Measurements from ENCODE around the gene LRP2.
"Not testable (repeated sequence)": the region's sequence is repeated elsewhere in the genome, so short reads cannot be mapped to it uniquely, and the experiment has no call there.

Gene LRP2

DNA sequence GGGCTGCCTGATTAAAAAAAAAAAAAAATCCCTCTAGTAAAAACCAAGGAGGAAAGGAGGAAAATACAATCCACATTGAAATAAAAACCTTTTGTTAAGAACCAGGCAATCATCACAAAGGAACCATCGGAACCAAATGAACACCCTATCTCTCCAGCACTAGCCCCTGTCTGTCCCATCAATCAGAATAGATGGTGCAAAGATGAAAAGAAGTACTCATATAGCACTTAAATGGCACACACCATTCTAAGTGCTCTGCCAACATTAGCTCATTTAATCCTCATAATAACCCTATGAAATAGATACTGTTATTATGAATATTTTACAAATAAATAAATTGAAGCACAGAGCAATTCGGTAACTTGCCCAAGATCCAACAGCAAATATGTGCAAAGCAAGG is 38.5 kb downstream of the LRP2 start:
- peaks cover 2% of the 10 kb centered on the region for H3K27me3 ChIP-seq (replicated peaks)
- H3K4me3 ChIP-seq (ENCODE audit: low read depth, low read length), result no peak overlapping the region
- no peaks in the 10 kb centered on the region for H3K36me3 ChIP-seq (replicated peaks)
- no peak overlapping the region for H3K27ac ChIP-seq
- in situ Hi-C loops (cut with HindIII; ENCODE audit: low pct_ligation_motif_present, low sequenced_read_pairs), result no loop called here
- no peak for DNase-seq
- TF ChIP-seq, protein P1, sequence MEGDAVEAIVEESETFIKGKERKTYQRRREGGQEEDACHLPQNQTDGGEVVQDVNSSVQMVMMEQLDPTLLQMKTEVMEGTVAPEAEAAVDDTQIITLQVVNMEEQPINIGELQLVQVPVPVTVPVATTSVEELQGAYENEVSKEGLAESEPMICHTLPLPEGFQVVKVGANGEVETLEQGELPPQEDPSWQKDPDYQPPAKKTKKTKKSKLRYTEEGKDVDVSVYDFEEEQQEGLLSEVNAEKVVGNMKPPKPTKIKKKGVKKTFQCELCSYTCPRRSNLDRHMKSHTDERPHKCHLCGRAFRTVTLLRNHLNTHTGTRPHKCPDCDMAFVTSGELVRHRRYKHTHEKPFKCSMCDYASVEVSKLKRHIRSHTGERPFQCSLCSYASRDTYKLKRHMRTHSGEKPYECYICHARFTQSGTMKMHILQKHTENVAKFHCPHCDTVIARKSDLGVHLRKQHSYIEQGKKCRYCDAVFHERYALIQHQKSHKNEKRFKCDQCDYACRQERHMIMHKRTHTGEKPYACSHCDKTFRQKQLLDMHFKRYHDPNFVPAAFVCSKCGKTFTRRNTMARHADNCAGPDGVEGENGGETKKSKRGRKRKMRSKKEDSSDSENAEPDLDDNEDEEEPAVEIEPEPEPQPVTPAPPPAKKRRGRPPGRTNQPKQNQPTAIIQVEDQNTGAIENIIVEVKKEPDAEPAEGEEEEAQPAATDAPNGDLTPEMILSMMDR (IDR thresholded peaks at IDR 0.05; ENCODE audit: low read depth, low read length, missing control alignments), result no peak

DNA sequence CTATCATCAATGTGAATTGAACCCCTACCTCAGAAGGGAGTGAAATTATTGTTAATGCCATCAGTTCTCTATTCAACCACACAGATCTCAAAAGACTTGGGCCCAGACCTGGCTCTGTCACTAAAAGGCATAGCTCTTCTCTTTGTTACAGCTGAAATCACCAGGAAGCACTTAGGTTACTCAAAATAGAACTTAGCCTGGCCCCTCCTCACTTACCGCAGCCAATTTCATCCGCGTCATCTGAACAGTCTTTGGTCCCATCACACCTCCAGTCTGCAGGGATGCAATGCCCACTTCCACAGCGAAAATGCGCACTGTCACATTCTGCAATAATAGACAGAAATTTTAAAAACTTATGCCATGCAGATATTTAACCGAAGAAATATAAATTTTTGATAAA is 41.8 kb downstream of the LRP2 start:
- no peak overlapping the region for H3K27ac ChIP-seq
- TF ChIP-seq, protein P1 (IDR thresholded peaks at IDR 0.05; ENCODE audit: low read depth, low read length, missing control alignments), result no peak
- H3K36me3 ChIP-seq (replicated peaks), result no peaks in the 10 kb centered on the region
- H3K4me3 ChIP-seq (ENCODE audit: low read depth, low read length), result no peak overlapping the region
- in situ Hi-C loops (cut with HindIII; ENCODE audit: low pct_ligation_motif_present, low sequenced_read_pairs), result no loop called here
- H3K27me3 ChIP-seq (replicated peaks), result peaks cover 2% of the 10 kb centered on the region
- DNase-seq, result no peak

DNA sequence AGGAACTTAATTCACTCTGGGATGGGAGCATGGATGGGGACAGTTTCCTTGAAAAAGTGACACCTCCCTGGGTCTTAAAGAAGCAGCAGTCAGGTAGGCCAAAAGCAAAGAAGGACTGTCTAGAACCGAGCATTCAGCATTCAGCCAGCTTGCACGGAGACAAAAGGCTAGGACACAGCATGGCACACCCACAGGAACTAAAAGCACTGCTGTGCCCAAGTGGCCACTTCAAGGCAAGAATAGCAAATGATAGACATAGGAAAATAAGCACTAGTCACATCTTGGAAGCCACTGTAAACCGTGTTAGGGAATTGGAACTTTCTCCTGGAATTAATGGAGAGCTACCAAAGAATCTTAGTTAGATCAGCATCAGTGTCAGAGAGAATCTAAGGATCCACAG is 47.0 kb downstream of the LRP2 start:
- in situ Hi-C loops (cut with HindIII; ENCODE audit: low pct_ligation_motif_present, low sequenced_read_pairs), result no loop called here
- no peak overlapping the region for H3K27ac ChIP-seq
- TF ChIP-seq, protein P1 (IDR thresholded peaks at IDR 0.05; ENCODE audit: low read depth, low read length, missing control alignments), result no peak
- no peak overlapping the region for H3K4me3 ChIP-seq (ENCODE audit: low read depth, low read length)
- no peaks in the 10 kb centered on the region for H3K27me3 ChIP-seq (replicated peaks)
- DNase-seq, result no peak
- no peaks in the 10 kb centered on the region for H3K36me3 ChIP-seq (replicated peaks)

DNA sequence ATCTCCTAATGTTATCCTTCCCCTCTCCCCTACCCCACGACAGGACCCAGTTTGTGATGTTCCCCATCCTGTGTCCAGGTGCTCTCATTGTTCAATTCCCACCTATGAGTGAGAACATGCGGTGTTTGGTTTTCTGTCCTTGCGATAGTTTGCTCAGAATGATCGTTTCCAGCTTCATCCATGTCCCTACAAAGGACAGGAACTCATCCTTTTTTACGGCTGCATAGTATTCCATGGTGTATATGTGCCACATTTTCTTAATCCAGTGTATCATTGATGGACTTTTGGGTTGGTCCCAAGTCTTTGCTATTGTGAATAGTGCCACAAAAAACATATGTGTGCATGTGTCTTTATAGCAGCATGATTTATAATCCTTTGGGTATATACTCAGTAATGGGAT is 54.0 kb downstream of the LRP2 start:
- H3K27ac ChIP-seq; H3K36me3 ChIP-seq (replicated peaks); H3K27me3 ChIP-seq (replicated peaks); DNase-seq; in situ Hi-C loops (cut with HindIII; ENCODE audit: low pct_ligation_motif_present, low sequenced_read_pairs); H3K4me3 ChIP-seq (ENCODE audit: low read depth, low read length): not testable (repeated sequence)

DNA sequence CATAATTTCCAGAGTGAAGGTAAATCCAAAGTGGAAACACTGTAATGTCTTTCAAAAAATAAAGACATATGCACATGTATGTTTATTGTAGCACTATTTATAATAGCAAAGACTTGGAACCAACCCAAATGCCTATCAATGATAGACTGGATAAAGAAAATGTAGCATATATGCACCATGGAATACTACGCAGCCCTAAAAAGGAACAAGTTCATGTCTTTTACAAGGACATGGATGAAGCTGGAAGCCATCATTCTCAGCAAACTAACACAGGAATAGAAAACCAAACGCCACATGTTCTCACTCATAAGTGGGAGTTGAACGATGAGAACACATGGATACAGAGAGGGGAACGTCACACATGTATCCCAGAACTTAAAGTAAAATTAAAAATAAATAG is 57.6 kb downstream of the LRP2 start:
- in situ Hi-C loops (cut with HindIII; ENCODE audit: low pct_ligation_motif_present, low sequenced_read_pairs); H3K4me3 ChIP-seq (ENCODE audit: low read depth, low read length); DNase-seq; H3K27ac ChIP-seq; H3K36me3 ChIP-seq (replicated peaks); H3K27me3 ChIP-seq (replicated peaks): not testable (repeated sequence)

DNA sequence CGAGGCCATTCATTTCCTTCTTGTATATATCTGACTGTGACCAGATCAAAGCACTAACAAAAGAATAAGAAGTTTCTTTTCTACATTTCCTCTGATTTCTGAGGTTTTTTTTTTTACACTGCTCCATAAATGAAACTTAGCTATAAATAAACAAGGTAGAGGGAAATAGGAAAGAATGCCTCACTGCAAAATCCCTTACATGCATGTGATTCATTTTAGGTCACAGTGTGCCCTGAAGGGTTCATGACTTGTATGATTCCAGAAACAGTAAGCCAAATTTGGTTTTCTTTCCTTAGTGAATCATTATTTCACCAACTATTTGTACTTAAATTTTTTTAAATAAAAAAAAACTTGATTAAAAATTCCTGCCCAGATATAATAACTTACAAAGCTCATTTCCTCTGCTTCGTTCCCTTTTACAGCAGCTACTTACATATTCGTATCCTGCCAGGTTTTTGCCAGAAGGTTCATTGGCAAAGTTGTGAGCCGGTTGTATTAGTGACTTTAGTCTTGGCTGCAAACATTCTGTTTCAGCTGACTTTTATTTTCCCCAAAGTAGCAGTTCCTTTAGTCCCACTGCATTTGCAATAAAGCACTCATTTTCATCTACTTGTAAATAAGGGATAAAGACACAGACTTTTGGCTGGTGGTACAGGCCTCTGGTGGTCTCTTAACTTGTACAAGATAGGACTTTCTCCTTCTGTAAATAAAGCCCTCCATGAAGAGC is 58.6 kb downstream of the LRP2 start:
- no peaks in the 10 kb centered on the region for H3K36me3 ChIP-seq (replicated peaks)
- no peaks in the 10 kb centered on the region for H3K27me3 ChIP-seq (replicated peaks)
- no peak overlapping the region for H3K4me3 ChIP-seq (ENCODE audit: low read depth, low read length)
- no peak for DNase-seq
- in situ Hi-C loops (cut with HindIII; ENCODE audit: low pct_ligation_motif_present, low sequenced_read_pairs), result no loop called here
- TF ChIP-seq, protein P1 (IDR thresholded peaks at IDR 0.05; ENCODE audit: low read depth, low read length, missing control alignments), result no peak
- no peak overlapping the region for H3K27ac ChIP-seq

DNA sequence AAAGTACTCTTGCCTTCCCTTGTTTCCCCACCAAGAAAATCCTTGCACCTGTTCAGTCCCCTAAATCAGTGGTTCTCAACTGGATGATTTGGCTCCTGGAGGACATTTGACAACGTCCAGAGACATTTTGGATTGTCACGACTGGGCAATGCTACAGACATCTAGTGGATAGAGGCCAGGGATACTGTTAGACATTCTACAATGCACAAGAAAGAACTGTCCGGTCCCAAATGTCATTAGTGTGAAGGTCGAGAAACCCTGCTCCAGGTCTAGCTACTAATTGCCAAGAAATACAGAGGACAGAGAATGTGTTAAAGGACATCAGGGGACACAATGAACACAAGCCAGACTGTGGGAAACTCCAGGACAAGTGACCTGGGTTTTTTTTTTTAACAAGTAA is 60.0 kb downstream of the LRP2 start:
- no peak overlapping the region for H3K27ac ChIP-seq
- in situ Hi-C loops (cut with HindIII; ENCODE audit: low pct_ligation_motif_present, low sequenced_read_pairs), result no loop called here
- no peak for DNase-seq
- TF ChIP-seq, protein P1 (IDR thresholded peaks at IDR 0.05; ENCODE audit: low read depth, low read length, missing control alignments), result no peak
- H3K4me3 ChIP-seq (ENCODE audit: low read depth, low read length), result no peak overlapping the region
- no peaks in the 10 kb centered on the region for H3K27me3 ChIP-seq (replicated peaks)
- no peaks in the 10 kb centered on the region for H3K36me3 ChIP-seq (replicated peaks)
